ENCODE data around the gene PRSS53.
"Not testable (repeated sequence)": the region's sequence is repeated elsewhere in the genome, so short reads cannot be mapped to it uniquely, and the experiment has no call there.

PRSS53 gene

DNA sequence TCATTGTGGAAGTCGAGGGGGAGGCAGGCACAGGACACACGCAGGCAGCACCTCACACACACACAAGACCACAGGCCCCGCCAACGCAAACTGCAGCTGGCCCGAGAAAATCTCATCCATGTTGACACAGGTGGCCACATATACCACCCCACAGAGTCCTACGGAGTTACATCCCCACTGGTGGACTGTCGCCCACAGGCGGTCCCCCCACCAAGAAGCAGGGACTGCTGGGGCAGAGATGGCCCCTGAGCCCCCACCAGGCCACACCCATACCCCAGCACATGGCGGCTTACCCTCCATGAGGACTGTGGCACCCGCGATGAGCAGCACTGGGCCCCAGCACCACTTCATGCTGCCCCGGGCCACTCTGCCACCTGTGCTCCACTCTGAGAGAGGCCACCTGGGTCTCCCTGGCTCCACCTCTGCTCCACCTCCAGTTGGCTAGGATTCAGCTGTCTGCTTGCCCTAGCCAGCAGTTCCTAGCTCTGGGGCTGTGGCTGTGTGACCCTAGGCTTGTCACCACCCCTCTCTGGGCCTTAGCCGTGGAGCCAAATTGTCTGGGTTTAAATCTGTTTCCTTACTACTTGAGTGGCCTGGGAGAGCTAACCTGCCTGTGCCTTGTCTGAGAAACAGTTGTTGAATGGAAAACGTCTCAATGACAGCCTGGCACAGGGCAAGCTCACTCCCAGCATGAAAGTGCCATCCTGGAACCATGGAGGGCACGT lies at the start of gene PRSS53:
PRSS53 (minus strand) TSS at position 485 of the 725 bp plus-strand sequence; CDS start at position 351, 134 bp downstream.
- no peak for DNase-seq (ENCODE audit: low read depth)

DNA sequence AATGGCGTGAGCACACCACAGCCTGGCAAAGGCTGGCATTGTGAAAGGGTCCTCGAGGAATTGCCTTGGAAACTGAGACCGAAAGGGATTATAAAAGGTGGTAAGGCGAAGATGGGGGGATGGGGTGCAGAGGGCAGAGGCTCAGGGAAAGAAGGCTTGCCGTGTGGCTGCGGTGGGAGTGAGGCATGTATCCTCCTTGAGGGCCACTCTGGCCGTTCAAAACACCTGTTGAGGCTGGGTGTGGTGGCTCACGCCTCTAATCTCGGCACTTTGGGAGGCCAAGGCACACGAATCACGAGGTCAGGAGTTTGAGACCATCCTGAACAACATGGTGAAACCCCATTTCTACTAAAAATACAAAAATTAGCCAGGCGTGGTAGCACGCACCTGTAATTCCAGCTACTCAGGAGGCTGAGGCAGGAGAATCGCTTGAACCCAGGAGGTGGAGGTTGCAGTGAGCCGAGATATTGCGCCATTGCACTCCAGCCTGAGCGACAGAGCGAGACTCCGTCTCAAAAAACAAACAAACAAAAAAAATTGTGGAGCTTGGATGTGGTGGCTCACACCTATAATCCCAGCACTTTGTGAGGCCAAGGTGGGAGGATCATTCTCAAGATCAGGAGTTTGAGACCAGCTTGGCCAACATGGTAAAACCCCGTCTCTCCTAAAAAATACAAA lies 48.2 kb upstream of the PRSS53 start:
- not testable (repeated sequence) for DNase-seq (ENCODE audit: low read depth)

DNA sequence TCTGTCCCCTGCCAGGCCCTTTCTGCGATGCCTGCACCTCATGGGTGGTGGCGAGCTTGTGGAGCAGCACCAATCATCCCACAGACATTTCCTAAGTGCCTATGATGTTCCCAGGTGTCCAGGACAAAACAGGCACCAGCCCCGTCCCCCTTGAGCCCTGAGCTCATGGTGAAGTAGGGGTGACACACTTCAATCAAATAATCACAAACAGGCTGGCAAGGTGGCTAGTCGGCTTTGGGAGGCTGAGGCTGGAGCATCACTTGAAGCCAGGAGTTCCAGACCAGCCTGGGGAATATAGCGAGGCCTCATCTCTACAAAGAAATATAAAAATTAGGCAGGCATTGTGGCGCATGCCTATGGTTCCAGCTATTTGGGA lies 47.5 kb upstream of the PRSS53 start:
- DNase-seq (ENCODE audit: low read depth): no peak

DNA sequence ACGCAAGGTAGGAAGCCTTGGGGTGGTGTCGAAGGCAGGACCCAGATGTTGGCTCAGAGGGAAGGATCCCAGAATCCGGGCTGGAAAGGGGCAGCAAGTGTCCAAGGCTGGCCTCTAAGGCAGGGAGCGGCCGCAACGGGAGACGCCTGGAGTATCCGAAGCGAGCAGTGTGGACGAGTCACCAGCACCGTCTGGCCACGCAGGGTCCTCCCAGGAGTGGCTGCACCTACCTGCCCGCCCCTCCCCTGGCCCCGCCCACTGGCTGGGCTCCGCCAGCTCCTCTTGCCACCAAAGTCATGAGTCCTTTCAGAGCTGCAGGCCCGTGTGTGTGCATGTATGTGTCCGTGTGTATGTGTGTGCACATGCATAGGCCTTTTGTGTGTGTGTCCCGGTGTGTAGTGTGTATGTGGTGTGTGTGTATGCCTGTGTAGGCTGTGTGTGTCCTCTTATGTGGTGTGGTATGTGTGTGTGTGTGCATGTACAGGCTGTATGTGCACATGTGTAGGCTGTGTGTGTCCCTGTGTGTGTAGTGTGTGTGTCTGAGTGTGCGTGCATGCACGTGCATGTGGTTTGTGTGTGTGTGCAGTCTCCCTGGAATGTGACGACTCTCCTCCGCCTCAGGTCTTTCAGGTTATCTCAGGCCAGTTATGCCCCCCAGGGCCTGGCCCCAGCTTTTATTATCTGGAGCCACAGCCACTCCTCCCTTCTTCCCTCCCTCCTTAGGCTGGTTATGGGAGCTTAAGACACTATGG lies 47.0 kb upstream of the PRSS53 start, which contains the start of gene PRSS8:
PRSS8 (minus strand) TSS at position 193 of the 752 bp plus-strand sequence. CDS start 229 bp downstream, outside the sequence.
- DNase-seq (ENCODE audit: low read depth): no peak

DNA sequence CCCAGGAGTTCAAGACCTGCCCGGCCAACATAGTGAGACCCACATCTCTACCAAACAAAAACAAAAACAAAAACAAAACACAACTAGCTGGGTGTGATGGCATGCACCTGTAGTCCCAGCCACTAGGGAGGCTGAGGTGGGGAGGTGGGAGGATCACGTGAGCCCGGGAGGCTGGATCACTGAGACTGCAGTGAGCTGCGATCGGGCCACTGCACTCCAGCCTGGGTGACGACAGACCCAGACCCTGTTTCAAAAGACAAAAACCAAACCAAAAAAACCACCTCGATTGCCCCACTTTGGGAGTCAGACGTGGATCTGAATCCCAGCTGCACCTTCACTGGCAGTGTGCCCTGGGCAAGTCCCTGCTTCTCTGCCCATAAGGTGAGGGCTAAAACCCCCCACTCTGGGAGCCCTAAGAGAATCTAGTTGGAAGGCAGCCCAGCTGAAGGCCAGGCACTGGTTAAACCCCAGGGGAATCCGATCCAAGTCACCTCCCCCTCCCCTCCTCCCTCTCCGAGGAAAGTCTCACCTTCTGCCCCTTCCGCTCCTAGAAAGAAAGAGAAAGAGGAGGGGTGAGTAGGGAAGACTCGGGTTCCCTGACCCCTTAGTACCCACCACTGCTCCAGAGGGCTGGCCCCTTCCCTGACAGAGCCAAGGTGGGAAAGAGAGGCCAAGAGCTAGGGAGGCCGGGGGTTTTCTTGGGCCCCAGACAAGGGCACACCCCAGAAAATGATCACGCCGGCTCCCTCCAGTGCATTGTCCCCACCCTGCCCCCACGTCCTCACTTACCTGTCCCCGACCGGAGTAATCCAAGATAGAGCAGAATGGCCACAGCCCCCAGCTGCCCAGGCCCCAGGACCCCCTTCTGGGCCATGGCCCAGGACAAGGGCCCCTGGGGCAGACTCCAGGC lies 46.1 kb upstream of the PRSS53 start:
- DNase-seq (ENCODE audit: low read depth): no peak

DNA sequence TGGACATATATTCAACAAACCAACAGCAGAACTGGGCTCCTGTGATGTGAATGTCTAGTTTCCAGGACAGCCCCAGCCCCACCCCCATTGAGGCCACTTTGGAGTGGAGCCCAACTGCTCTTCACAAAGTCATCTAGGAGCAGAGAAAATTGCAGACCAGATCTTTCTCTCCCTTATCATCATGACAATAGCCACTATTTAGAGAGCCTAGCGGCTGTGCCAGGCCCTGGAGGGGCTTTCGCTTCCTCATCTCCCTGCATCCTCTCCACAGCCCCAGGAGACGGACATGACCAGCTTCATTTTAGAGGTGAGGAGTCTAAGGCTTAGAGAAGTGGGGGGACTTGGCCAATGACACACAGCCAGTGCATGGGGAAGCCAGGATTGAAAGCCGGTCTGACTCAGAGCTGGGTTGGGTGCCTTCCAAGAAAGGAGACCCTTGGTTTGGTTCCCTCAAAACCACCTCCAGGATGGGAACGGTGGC lies 45.4 kb upstream of the PRSS53 start:
- DNase-seq (ENCODE audit: low read depth): no peak

DNA sequence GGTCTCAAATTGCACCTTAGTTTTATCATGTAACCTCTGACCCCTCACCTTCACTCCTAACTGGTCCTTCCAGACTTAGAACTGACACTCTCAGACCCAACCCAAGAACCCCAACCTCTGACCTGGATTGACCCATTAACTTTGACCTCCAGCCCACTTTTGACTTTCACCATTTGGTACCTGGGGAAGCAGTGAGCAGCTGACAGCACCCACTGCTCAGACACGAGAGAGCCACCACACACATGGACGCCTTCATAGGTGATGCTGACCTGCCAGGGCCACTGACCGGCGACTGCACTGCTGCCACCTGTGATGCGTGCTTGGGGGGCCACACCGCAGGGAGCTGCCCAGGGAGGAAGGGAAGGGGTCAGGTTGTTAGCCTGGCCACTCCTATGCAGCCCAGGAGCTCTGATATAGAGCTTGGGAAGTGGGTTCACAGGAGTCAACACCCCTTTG lies 44.3 kb upstream of the PRSS53 start:
- no peak for DNase-seq (ENCODE audit: low read depth)

DNA sequence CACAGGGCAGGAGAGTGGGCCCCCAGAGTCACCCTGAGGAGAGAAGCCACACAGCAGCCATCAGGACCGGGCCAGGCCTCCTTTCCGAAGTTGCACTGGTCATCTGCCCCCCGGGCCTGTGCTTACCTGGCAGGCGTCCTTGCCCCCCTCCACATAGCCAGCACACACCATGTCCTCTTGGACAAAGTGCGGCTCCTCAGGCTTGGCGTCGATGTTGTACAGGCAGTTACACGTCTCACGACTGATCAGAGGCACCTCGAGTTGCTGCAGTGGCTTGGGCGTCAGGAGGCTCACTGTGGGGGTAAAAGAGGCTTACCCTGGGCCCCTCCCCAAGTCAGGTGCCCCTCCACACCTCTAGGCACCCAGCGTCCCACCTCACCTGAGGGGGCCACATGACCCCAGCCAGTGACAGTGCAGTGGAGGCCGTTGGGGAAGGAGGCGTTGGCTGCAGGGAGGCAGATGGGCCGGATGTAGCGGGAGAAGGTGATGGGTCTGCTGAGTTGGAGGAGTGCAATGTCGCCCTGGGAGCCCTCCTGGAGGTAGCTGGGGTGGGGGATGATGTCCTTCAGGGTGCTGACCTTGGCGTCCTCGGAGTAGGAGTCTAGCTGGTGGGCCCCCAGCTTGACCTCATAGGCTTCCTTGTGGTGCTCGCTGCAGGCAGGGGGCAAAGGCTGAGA lies 43.7 kb upstream of the PRSS53 start:
- no peak for DNase-seq (ENCODE audit: low read depth)

DNA sequence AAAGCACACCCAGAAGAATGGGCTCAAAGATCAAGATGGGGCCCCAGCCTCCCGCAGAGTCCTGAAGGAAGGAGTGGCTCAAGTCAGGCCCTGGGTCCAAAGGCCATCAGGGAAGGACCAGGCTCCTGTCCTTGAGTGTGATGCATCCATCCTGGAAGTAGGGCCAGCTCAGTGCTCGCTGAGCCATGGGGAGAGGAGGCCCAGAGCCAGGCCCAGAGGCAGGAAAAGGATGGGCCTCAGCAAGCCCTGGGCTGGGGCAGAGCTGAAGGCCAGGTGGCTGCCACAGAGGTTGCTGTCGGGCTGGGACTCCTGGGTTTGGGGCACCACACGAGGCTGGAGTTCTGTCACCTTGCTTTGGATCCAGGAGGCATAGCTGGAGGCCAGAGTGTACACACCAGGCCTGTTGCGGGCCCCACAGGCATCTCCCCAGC lies 43.1 kb upstream of the PRSS53 start:
- DNase-seq (ENCODE audit: low read depth): no peak

DNA sequence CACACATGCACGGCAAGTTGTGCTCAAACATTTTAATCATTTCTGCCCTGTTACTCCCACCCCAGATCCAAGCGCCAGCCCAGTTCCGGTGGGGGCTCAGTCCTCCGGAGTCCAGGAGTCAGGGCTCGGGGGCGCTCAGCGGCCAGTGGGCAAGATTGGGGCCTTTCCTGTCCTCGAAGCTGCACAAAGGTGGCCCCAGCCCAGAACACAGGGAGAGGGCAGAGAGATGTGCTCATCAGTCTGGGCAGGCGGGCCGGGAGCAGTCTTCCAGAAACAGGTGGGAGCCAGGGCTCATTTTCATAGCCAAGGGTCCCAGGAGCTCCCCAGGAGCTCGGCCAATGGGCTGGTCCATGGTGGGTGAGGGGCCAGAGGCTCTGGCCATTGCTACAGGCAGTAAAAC lies 42.7 kb upstream of the PRSS53 start:
- no peak for DNase-seq (ENCODE audit: low read depth)

DNA sequence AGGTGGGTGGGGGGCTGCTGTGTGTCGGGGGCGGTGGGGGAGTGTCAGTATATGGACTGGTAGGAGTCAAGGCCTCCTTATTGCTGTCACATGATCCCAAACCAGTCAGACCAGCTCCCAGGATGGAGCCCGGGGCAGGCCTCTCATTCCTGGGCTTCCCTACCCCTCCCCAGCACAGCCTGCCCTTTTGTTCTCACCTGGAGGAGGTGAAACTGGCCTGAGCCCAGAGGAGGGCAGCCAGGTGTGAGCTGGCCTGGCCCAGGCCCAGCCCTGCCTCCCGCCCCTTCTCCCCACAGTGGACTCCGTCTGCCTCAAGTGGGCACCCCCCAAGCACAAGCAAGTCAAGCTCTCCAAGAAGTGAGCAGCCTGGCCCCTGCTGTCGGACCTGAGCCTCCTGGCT lies 42.2 kb upstream of the PRSS53 start:
- no peak for DNase-seq (ENCODE audit: low read depth)

DNA sequence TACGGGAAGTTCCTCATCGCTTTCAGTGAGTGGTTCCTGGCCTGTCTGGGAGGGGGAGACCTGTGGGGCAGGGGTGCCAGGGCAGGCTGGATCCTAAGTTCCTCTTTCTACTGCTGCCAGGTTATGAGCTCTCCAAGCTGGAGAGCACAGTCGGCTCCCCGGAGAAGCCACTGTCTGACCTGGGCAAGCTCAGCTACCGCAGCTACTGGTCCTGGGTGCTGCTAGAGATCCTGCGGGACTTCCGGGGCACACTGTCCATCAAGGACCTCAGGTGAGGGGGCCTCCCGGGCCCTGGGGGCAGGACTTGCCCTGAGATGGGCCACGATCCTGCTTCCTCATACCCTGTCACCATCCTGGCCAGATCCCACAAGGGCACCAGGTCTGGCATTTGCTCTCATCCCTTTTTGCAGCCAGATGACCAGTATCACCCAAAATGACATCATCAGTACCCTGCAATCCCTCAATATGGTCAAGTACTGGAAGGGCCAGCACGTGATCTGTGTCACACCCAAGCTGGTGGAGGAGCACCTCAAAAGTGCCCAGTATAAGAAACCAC lies 41.7 kb upstream of the PRSS53 start:
- DNase-seq (ENCODE audit: low read depth): no peak

DNA sequence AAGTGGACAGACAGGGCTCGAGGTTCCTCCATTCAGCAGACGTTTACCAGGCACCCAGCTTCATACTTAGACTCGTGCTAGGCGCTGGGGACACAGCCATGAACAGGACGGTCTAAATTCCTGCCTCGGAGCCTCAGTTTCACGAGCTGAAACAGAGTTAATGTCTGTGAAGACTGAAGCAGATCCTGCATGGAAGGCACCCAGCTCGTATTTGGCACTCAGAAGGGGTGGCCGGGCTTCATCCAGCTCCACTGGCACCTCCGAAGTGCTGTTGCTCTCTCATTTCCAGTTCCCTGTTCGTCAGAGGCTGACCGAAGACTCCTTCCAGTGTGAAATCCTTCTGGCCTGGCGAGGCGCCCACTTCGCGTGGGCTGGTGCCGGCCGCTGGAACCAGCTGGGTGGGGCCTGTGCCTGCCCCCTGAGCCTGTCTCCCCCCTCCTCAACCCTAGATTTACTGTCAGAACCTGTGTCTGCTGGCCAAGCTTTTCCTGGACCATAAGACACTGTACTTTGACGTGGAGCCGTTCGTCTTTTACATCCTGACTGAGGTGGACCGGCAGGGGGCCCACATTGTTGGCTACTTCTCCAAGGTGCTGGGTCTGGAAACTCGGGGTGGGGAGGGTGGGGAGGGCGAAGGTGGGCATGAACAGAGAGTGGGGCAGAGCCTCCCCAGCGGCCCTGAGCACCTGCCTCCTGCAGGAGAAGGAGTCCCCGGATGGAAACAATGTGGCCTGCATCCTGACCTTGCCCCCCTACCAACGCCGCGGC lies 41.0 kb upstream of the PRSS53 start:
- no peak for DNase-seq (ENCODE audit: low read depth)

DNA sequence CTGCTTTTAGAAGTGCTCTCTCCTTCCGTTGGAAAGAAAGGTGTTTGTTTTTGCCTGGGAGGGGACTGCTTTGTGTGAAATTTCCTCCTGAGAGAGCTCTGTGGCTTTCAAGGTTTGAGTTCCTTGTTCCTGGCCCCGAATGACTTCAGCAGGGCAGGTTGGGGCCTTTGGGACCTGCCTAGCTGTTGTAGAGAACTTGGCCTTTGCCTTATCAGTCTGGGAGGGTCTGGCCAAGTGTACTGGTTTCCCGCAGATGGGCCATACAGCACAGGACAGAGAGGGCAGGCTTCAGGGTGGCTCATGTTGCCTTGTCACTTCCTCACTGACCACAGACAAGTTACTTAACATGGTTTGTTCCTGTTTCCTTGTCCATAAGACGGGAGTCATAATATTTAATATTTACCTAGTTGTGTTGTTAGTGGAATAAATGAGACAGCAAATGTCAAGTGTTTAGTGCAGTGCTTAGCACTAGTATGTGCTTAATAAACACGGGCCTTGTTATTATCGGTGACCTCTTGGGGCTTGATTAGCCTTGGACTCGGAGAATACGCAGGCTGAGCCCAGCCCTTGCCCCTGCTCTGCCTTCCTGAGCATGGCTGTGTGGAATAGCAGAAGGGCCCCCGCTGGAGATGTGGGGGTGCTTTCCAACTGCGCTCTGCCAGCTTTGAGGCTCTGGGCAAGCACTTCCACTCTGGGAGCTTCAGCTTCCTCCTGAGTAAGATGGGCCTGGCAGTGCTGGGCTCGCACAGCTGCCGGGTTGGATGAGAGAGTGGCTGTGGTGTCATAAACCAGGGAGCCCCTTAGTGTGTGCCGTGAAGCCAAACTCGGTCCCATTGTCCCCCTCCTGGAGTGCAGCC lies 40.2 kb upstream of the PRSS53 start:
- no peak for DNase-seq (ENCODE audit: low read depth)

DNA sequence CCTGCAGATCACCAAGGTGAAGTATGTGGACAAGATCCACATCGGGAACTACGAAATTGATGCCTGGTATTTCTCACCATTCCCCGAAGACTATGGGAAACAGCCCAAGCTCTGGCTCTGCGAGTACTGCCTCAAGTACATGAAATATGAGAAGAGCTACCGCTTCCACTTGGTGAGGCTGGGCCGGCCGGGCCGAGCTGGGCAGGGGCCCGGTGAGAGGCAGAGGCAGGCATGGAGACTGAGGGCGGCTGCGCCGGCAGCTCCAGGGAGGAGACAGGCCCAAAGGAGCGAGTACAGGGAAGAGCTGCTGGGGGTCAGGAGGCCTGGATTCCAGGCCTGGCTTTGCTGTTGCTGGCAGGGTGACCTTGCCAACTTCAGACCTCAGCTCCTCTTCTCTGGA lies 38.4 kb upstream of the PRSS53 start:
- DNase-seq (ENCODE audit: low read depth): no peak

DNA sequence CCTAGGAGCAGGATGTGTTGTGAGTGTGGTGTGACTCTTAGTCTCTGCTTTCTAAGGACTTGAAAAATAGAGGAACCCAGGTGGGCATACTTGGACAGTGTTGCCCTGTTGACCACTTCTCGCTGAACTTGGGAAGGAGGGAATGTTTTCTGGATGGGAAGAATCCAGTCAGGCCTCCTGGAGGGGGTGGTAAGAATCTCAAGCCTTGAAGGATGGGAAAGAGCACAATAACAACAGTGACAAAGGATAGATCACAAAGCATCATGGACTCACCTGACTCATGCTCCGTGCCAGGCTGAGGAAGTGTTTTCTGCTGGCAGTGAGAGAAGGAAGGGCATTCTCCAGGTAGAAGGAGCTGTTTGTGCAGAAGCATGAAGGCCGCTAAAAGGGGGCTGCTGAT lies 37.1 kb upstream of the PRSS53 start:
- no peak for DNase-seq (ENCODE audit: low read depth)

DNA sequence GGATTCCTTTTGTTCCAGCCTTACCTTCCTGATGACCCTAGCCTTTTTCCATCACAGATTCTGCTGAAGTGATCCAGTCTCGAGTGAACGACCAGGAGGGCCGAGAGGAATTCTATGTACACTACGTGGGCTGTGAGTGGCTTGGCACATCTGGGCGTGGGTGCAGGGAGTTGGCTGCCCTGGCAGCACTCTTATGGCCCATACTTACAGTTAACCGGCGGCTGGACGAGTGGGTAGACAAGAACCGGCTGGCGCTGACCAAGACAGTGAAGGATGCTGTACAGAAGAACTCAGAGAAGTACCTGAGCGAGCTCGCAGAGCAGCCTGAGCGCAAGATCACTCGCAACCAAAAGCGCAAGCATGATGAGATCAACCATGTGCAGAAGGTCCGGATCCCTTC lies 31.4 kb upstream of the PRSS53 start:
- DNase-seq (ENCODE audit: low read depth): no peak

DNA sequence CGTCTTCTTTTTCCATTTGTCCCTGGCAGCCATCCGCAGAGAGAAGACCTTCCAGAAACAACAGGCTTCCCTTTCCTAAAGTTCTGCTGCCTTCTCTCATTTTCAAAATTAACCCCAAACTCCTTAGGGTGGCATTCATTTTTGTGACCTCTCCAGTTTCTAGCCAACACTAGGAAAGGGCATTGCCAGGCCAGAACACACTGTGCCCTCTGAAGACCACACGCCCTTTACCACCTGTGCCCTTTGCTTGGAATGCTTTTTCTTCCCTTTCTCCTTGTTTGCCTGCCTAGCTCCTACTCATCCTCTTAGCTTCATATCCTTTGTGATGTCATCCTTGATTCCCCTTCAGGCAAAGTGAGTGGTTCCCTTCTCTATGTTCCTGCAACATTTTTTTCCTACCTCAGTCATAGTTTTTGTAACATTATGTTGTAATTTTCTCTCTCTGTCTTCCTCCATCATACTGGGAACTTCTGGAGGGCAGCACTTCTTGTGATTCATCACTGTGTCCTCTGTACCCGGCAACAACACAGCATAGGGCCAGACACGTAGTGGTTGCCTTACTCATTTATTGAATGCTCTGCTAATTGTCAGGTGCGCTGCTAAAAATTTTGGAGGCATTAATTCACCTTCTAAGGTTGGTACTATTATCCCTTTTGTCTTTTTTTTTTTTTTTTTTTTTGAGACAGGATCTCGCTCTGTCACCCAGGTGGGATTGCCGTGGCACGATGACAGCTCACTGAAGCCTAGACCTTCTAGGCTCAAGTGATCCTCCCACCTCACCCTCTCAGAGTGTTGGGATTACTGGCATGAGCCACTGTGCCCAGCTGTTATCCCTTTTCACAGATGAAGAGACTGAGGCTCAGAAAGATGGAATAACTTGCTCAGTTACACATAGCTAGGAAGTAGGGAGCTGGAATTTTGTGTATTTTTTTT lies 29.7 kb upstream of the PRSS53 start:
- no peak for DNase-seq (ENCODE audit: low read depth)
